Heart left ventricle (tissue), 13 donors: ENCODE results near the gene HNRNPC.

Source experiments
- POLR2A ChIP-seq, 2 donors: fragments of 450-650 bp; IDR thresholded peaks; one replicate each; pipeline ENCODE4 v1.6.1; 2017; ENCODE audit warnings: antibody characterized with exemption in 2 of 2, mild to moderate bottlenecking in 2 of 2, moderate library complexity in 2 of 2
- TF ChIP-seq, protein P1 (sequence below), 12 donors: fragments of 200-600 bp; sonication (generic) in 4 of 12; IDR thresholded peaks; one replicate each; pipeline versions ENCODE4 v1.5.0 to v1.8.0; 2018 to 2022; ENCODE audit warnings: antibody characterized with exemption in 12 of 12, mild to moderate bottlenecking in 5 of 12
- donor health status: ischemic (EF 13 %, LVEDD 7.1; RV severe dilation, severe dysfunction).
- donor health status: DM: no; HTN: yes; CAD: no.
- donor health status: DM: no; HTN: no; CAD: no.
- donor health status: ischemic (EF 25% LVEDD 6.9; RV normal size, moderate dysfunction).
- donor health status: ischemic (EF 25% LVEDD 5.7; RV mildly dilated, moderate dysfunction).
- donor health status: ischemic (EF 35%, LVEDD 5.7; RV mildly dilated, moderate dysfunction).
- donor health status: nonischemic (EF 11% LVEDD 7.7; RV severe dilation, severe dysfunction).
- donor health status: DM: yes; HTN: yes; CAD: no.
- donor health status: PGD.
- donor health status: ischemic (EF 29% LVEDD 5.4; RV normal size, mild dysfunction).
- donor health status: nonischemic (EF 23%, LVEDD 6.1; RV moderate dilation, normal function).

DNA sequence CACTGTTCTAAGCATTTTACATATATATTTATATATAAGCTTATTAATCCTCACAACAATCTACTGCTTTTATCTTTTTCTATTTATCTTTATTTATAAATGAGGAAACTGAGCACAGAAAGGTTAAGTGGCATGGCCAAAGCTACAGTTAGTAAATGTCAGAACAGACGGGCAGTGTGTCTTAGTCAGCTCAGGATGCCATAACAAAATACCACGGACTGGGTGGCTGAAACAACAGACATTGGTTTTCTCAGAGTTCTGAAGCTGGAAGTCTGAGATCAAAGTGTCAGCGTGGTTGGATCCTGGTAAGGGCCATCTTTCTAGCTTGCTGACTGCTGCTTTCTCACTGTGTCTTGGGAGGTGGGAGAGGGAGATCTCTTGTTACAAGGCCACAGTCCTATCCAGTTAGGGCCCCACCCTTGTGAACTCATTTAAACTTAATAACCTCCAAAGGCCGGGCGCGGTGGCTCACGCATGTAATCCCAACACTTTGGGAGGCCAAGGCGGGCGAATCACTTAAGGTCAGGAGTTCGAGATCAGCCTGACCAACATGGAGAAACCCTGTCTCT is 30.4 kb upstream of the HNRNPC start:
- TF ChIP-seq, protein P1, sequence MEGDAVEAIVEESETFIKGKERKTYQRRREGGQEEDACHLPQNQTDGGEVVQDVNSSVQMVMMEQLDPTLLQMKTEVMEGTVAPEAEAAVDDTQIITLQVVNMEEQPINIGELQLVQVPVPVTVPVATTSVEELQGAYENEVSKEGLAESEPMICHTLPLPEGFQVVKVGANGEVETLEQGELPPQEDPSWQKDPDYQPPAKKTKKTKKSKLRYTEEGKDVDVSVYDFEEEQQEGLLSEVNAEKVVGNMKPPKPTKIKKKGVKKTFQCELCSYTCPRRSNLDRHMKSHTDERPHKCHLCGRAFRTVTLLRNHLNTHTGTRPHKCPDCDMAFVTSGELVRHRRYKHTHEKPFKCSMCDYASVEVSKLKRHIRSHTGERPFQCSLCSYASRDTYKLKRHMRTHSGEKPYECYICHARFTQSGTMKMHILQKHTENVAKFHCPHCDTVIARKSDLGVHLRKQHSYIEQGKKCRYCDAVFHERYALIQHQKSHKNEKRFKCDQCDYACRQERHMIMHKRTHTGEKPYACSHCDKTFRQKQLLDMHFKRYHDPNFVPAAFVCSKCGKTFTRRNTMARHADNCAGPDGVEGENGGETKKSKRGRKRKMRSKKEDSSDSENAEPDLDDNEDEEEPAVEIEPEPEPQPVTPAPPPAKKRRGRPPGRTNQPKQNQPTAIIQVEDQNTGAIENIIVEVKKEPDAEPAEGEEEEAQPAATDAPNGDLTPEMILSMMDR (IDR thresholded peaks at IDR 0.05) = no peak
- TF ChIP-seq POLR2A (IDR thresholded peaks at IDR 0.05) = no peak
